ENCODE results near the gene BAHD1. TPM values are rescaled to one million over a fixed set of nuclear protein-coding genes. Genes with fewer than 3 reads are reported as not detected.

BAHD1 gene
- total RNA-seq, 1 donor from 2014 or later: 7.0 TPM

DNA sequence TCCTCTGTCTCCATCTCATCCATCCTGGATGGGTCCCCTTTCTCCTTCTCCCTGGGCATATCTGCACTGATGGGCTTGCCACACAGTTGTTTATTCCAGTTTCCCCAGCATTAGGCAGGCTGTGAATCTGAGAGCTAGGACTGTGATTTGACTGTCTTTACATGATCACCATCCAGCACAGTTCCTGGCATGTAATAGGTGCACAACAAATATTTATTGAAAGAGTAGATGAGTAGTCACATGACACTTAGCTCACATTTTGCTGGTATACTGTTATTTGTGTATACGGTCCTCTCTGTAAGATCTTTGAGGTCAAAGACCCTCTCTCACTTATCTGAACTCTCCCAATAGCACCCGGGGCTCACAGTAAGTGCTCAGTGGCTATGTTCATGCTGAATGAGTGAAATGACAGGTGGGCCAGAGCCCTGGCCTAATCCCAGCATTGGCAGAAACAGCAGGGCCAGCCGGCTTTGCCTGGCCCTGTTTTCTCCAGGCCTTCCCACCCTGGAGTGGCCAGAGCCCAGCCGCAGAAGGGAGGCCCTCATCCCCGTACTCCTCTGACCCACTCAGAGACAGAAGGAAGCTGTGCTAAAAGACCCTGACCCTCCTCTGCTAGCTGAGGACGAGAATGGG lies 16.2 kb upstream of the BAHD1 start:
- ATAC-seq: no peak

DNA sequence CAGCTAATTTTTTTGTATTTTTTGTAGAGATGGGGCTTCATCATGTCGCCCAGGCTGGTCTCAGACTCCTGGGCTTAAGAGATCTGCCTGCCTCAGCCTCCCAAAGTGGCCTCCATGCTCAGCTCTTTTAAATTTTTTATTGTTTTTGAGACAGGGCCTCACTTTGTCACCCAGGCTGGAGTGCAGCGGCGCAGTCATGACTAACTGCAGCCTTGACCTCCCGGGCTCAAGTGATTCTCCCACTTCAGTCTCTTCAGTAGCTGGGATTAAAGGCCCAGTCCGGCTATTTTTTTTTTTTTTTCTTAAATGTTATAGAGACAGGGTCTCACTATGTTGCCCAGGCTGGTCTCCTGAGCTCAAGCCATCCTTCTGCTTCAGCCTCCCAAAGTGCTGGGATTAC lies 15.1 kb upstream of the BAHD1 start:
- no peak for ATAC-seq

DNA sequence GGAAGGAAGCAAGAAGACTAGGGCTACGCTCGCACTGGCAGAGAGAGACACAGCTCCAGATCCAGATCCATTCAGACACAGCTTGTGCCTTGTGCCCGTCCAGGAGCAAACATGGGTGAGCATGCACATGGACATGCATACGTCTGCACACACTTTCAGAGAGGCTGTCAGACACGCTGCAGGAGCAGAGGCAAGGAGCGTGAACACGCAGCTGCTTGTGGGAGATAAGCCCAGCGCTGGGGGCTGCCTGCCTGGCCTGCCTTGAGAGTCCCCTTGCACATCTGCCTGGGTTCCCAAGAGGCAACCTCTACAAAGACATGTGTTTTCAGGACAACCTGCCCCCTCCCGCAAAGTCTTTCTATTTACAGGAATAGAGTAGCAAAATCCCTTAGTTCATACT lies 13.6 kb upstream of the BAHD1 start:
- ATAC-seq: no peak

DNA sequence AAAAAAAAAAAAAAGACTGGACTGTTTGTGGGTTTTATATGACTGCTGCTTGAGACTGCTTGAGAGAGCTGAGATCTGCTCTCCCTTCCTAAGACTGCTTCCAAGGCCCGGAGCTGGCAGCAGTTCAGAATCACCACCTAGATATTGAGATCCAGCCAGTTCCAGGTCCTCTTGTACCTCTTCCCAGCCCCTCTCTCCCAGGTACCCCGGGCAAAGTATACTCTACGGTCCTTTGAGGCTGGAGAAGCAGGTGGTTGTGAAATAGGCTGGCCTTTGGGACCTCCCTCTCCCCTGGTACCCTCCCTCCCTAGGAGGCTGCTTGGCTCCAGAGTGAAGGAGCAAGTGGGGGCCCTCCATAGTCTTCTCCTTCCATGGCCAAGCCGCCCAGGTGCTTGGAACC lies 12.6 kb upstream of the BAHD1 start:
- ATAC-seq: no peak

DNA sequence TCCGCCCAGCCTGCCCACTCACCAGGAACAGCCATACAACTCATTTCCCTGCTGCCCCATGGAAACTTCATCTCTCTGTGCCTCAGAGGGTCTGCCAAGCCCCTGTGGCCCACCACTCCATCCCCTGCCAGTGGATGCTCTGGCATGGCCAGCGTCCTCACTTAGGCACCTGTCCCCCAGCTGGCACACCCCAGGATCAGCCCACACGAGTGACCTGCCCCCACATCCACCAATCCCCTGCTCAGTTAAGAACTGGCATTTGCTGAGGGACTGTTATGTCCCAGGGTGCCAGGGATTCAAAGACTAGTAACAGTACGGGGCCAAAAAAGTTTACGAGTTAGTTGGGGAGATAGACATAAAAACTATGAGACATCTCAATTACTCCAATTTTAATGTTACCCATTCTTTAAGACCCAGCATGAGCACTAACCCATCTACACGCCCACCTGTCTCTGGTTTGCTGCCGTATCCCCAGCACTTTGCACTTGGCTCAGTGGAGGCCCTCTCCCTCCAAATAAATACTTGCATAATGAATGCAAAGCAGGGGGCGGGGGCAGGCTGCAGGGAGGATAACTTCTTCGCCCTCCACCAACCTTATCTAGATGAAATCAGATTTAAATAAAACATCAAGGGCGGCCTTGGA lies 11.6 kb upstream of the BAHD1 start:
- no peak for ATAC-seq

DNA sequence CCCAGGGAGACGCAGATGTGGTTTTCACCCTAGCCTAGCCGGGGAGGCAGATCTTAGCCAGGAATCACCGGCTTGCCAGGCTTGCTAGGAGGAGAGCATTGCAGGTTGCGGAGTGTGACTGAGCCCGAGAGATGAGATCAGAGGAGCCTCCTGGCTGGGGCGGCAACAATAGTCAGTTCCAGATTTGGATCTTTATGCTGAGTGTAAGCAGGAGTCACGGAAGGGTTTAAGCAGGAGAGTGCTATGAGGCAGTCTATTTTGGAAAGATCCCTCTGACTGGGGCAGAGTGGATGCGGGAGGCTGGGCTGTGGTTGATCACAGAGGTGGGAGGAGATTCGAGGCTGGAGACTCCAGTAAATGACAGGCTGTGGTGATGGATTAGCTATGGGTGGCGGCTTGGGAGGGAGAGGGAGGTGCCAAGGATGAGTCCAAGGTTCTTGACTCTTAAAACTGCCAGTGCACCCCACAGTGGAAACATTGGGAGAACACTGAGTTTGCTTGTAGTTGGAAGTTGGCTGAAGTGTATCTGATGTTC lies 10.4 kb upstream of the BAHD1 start:
- peak; percentile 78 for ATAC-seq

DNA sequence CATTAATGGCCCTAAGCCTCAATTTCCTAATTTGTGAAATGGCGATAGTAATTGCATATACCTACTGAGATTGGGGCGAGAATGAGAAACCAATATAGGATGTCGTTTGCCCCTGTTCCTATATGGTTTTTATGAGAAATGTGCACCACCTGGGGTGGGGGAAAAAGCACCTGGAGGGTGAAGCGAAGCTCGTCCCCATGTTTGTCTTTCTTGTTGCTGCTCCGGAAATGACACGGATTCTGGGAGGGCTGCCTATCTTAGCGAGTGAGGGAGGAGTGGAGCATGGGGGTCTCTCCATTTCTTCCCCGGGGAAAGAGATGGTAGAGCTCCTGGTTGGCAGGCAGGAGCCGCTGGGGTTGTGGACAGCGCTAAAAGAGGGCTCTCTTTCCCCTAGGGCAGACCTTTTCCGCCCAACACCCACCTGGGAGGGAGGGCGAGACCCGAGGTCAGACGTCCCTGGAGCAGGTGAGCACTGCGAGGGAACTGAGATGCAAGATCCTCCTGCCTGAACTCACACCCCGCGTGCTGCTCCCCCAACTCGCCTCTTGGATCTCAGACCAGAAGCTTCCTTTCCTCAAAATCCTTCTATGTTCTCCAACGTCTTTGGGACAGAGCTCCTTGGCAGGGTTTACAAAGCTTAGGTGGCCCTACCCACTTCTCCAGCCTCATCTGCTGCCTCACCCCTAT lies 5.6 kb upstream of the BAHD1 start:
- ATAC-seq: no peak

DNA sequence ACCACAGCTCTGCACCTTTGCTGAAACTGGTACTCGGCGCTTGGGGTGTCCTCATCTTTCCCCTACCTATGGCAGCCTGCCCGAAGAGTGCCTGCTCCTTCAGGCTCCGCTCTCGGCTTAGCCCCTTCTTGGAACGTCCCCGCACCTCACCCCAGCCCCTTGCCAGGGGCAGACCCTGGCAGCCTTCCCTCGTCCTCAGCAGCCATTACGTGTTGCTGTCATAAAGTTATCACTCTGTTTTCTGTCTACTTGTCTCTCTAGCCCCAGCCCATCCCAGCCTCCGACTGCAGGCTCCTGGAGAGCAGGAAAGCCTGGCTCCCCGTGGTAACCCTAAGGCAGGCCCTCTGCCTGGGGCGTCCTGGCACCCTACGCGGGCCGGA lies 5.1 kb upstream of the BAHD1 start:
- ATAC-seq: no peak

DNA sequence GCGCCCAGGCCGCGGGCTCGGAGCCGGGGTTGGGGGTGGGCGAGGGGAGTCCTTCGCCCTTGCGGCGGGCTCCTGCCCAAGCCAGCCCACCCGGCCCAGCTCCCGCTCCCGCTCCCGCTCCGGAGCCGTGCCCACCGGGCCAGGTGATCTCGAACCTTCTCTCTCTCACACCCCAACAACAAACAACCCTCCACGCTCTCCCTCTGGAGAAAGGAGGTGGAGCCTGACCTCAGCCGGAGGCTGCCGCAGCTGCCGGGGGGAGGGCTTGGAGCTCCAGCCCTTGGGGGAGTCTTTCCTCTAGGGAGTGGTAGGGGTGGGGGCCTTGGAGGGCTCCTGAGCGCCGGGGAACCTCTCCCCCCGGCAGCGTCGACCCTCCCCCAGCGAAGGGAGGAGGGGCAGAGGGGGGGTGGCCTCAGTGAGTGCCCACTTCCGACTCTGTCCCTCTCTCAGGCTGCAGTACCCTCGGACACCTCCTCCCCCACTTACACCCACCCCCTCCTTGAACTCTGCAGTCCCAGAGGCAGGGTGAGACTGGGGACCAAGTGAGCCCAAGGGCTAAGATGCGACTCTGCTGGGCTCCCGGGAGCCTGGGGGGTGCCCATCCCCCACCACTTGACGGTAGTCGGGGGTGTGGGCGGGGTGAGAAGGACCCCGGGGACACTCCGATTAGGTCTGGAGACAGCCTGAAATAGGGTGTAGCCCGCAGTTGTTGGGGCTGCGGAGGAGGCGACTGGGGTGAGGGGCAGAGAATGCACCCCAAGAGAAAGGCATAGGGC lies 4.4 kb upstream of the BAHD1 start:
- no peak for ATAC-seq

DNA sequence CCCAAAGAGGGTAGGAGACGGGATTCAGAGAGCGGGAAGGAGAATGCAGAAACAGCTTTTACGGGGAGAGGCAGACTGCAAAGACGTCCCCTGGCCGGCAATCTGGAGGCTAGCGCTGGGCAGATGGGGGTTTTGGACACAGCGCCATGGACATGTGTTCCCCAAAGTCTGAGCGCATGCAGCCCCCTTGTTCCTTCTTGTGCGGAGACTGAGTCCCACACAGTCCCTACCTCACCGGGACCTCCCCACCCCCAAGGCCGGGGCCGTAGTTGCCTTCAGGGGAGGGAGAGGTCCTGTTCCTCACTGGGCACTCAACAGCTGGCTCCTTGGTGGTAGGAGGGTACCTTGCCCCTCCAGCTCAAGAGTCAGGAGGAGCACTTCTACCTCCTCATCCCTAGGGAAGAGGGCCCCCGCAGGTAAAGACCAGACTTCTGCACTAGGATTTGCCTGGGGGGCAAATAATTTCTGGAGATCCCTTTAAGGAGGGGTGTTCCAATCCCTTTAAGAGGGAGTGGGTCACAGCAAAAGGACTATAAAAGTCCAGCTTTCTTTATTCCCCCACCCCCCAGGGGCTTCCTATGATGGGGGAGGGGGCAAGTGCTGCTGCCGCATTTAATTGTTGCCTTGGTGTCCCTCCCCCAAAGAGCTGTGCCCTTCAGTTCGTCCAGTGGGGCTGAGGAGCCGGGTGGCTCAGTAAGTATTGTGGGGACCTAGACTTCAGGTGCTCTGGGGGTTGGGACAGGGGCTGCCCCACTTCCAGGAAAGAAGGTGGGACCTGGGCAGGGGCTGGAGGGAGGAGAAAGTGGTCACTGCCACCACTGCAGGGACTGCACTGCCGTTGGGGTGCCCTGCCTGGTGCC lies 3.6 kb upstream of the BAHD1 start:
- no peak for ATAC-seq

DNA sequence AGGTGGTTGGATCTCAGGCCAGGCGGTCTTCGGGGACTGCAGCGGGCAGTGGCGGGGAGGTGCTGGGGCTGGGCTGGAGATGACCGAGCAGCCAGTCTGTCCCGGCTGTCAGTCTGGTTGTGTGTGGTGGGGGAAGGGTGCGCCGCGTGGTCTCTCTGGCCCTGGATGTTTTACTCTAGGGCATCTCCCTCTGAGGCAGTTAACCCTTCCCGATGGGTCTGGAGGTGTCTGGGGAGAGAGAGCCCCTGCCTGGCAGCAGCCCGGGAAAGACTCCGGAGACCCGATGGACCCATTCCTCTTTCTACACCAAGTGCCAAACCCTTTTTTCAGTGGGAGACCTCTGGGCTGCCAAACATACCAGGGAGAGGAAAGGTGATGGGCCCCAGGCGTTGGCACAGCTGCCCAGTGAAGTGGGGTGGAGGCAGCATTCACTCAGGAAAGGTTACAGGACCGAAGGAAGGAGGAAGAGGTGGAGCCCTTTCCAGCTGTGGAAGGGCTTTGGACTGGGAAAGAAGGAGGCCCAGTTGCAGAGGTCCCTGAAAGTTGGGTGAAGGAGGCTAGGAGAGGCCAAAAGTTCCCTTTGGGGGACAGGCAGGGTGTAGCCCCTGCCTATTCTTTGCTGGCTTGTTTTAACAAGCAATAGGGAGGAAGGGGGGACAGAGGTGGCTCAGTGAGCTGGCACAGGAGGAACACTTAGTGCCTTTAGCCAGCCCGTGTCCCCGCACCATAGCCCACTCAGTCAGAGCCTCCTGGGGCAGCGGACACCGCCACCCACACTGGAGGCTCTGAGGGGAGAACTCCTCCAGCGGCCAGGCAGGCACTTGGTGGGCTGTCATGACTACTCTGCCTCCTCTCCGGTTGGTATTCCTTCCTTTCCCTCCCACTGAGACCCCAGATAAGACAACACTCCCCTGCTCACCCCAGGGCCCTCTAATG lies 2.7 kb upstream of the BAHD1 start:
- ATAC-seq: no peak

DNA sequence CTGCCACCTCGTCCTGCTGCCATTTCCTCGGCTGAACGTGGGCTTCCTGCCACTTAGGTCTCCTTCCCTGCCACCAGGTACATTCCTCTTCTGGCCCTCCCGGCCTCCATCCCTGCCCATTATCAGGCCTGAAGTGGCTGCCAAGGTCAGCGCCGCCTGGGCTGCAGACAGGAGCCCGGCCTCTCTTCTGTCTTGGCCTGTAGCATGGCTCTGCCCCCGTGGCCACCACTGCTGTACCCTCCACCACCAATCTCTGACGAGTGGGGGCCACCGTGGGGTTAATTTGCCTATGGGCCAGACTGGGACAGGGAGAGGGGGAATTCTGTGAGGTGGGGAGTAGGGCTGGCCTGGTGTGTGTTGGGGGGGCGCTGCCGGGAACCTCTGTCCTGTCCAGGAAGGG lies 2.0 kb upstream of the BAHD1 start:
- ATAC-seq: no peak

DNA sequence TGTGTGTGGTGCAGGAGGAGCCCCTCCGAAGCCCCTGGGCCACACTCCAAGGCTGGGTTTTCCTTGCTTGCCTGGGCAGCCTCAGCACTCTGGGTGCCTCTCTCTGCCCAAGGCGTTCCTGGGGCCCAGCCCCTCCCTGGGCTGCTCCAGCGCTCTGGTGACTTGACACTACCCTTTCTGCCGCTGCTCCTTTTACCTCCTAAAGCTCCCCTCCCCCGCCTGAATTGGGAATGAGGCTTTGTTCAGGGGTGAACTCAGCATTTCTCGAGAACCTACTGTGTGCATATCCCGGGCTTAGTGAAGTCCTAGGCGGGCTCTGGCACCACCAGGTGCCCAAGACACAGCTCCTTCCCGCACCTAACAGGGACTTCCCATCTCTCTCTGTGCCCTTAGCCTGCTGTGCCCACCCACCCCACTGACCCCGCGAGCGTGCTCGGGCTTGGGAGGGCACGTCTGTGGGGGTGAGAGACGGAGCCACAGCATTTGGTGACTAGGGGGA lies 1.2 kb upstream of the BAHD1 start:
- ATAC-seq: peak; percentile 17

DNA sequence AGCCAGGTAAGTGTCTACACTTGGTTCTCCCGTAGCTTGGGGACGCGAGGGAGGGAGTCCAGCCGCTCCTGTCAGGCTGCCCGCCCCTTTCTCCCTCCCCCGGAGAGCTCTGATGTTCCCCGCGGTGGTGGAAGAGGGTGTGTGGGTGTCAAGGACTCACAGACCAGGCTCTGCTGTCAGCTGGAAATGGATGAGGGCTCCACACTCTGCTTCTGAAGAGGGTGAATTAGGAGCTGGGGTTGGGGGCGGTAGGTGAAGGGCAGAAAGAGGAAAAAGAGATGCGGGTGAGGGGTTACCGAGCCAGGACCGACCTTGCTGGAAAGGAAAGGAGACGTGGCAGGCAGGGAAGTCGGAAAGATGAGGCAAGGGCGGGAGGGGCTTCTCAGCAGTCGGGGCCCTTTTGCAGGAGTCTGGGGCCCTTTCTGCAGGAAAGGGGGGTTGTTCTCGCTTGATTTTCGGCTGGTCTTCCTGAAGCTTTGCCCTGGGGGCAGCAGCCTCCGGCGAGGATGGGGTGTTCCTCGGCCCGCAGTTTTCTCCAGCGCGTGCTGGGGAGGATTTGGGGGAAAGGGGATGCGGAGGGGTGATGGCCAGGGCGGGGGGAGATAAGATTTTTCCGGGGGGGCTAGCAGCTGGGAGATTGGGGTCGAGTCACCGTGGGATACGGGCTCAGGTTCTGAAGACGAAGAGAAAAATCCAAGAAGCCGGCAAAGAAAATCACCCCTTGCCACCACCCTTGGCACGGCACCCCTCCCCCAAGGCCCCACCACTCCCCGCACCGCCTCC lies 602 bp upstream of the BAHD1 start:
- peak; percentile 16 for ATAC-seq

DNA sequence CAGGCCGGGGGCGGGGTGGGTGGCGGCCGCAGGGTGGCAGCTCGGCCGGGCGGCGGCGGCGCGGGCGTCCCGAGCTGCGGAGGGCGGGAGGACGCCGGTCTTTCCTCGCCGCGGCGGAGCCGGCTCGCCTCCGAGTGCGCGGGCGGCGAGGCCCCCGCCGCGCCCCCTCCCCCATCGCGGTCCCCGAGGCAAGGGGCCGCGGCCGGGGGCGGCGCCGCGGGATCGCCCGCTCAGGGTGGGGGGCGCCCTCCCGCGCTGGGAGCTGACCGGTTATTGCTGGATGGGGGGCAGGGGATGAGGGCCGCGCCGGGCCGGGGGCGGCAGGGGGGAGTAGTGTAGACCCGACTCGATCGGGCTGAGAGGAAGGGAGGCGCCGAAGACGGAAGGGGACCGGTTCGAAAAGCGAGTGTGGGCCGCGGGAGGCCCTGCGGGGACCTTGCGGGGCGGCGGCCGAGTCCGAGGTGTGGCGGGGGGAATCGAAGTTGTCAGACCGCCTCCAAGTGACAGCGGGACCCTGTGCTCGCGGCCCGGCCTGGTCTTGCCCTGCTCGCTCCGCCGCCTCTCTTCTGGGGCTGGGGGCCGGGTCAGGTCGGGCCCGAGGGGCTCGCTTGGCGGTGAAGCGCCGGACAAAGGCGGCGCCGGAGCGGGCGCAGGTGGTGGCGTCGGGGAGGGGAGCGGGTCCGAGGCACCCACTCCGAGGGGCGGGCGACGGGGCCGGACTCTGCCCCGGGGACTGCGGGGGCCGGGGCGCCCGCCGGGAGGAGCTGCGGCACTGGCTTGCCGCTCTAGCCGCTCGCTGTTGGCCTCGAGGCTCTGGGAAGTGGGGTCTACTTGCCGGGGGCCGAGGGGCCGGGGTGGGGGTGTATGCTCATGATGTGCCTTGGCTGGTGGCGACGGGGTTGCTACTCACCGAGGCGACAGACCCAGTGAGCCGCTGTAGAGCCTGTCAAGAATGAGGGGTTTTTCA lies 1.1 kb downstream of the BAHD1 start:
- ATAC-seq: no peak

DNA sequence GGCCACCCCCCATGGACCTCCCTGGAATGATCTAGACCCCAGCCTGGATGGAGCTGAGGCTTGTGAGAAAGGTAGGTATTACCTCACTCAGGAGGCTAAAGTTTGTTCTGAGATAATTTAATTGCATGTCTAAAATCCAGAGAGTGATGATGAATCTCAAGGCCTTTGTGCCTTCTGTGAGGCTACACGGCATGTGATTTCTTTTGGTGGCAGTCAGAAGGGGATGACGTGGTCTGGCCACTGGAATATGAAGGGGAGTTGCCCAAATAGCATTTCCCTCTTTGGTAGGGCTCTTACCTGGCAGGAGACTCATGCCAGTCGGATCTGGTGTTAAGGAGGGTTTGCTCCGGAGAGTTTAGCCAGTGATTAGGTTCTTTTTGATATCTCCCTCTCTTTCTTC lies 2.5 kb downstream of the BAHD1 start:
- no peak for ATAC-seq

DNA sequence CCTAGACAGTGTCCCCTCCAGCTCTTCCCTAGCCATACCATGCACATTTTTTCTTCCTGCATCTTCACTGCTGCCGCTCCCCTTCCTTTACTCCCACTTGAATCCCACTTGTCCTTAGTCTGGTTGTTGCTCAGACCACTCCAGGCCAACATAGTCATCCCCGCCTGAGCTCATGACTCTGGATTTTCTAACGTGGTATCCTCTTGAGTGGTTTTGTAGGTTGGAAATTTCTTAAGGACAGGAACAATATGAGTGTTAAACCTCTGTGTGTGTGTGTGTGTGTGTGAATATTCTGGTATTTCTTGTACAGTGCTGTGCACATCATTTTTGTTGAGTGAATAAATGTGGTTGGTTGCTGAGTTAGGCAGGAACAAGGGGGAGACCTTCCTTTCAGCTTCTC lies 3.1 kb downstream of the BAHD1 start:
- ATAC-seq: no peak

DNA sequence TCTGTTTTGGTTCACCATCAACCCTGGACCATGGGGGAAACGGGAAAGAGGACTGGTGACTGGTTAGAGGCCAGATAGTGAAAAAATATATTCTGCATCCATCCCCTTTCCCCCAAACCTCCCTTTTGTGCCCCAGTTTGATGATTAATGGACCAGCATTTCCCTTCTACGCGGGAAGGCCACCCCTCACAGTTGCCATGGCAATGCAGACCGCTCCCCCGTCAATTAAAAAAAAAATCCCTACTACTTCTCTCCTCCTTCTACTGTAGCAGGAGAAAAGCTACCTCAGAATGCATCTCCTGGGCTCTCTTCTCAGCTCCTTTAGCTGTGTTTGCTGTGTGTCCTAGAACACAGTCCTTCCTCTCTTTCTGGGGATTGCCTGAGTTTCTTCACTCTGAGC lies 4.0 kb downstream of the BAHD1 start:
- ATAC-seq: no peak

DNA sequence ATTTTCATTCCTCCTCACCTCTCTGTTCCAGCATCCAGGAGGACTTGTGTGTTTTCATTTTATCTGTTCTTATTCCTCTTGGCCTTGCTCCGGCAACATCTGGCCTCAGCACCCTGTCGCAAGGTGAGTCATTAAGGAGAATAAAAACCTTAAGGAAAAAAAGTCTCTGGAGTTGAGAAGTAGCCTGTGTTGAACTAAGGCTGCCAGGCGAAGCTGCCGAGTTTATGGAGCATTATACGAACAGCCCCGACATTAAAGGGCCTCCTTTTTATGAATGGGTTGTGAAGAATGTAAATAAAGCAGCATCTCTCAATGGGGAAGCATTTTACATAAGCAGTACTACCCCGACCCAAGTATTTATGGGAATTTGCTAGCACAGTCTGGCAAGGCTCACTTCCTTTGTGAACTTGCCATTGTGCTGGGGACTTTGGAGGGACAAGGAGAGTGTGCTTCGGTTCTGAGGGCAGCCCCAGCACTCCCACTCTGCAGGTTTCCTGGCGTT lies 4.7 kb downstream of the BAHD1 start:
- no peak for ATAC-seq
